K562 (cell line): ENCODE results near the gene GIT2. TPM values are rescaled to one million over a fixed set of nuclear protein-coding genes. Genes with fewer than 3 reads are reported as not detected.
A peak's percentile ranks its signal among the peaks of the same experiment; 100 is the strongest.

Experiments used
- ATAC-seq: fragments of 200-7000 bp; cut with Tn5 transposase; 3 replicates; pipeline ENCODE4 v1.9.1; 2020; ENCODE audit warnings: moderate library complexity
- BruUV-seq: library from RNA; stranded (reverse); fragments of 400-500 nt; replicated peaks from 2 replicates; lab custom pipeline; 2021; lab: Mats Ljungman, UMichigan
- CTCF ChIA-PET: fragments of 300-600 bp; formaldehyde crosslinking; extraction: SDS; loops from one replicate; lab custom pipeline; 2021; ENCODE audit warnings: low intra/inter-chr PET ratio; lab: Yijun Ruan, JAX
- POLR2A ChIA-PET: fragments of 300-600, 350-650 bp; sonication (Branson Sonifier 250); formaldehyde crosslinking; extraction: SDS; loops from one replicate; lab custom pipeline; 2021; ENCODE audit warnings: antibody characterized with exemption, inconsistent platforms; lab: Yijun Ruan, JAX
- DNase-seq, 4 experiments: peaks; one replicate each; pipeline versions ENCODE4 v3.0.0 to v3.0.0-alpha.2; 2011 to 2018; ENCODE audit warnings: low spot score in 3 of 4, mixed read lengths in 3 of 4; ENCODE audit errors: extremely low read depth in 1 of 4
- FAIRE-seq: peaks from 2 replicates; lab custom pipeline; 2011; peaks lifted over from hg19 to GRCh38; lab: Jason Lieb, UNC
- H2AFZ ChIP-seq: 2 replicates; pipeline ENCODE4 v1.6.0; 2011; ENCODE audit warnings: low read depth, low read length, control low read depth, inconsistent platforms
- H3K27ac ChIP-seq: fragments of 200-600 bp; 3 replicates; pipeline ENCODE4 v1.8.0; 2011; ENCODE audit warnings: low read depth, mild to moderate bottlenecking, control low read depth, inconsistent platforms, low read length, moderate library complexity, mixed read lengths; ENCODE audit errors: extremely low read depth
- H3K27me3 ChIP-seq, 2 experiments: fragments of 300-600 bp in 1 of 2; 2 replicates in 1 of 2; 3 replicates in 1 of 2; pipeline versions ENCODE4 v1.6.0 to v1.8.0; 2011; ENCODE audit warnings: inconsistent platforms in 2 of 2, low read length in 2 of 2, mild to moderate bottlenecking in 1 of 2, mixed read lengths in 1 of 2, moderate library complexity in 1 of 2; ENCODE audit not compliant: control insufficient read depth in 2 of 2, insufficient read depth in 2 of 2
- H3K36me3 ChIP-seq: fragments of 300-600 bp; 3 replicates; pipeline ENCODE4 v1.8.0; 2011; ENCODE audit warnings: mild to moderate bottlenecking, low read length, inconsistent platforms; ENCODE audit not compliant: control insufficient read depth, insufficient read depth
- H3K4me1 ChIP-seq, 2 experiments: fragments of 200-600 bp in 1 of 2; replicated peaks in 1 of 2; 2 replicates in 1 of 2; 3 replicates in 1 of 2; pipeline versions ENCODE4 v1.5.1 to v1.8.0; 2011; ENCODE audit warnings: inconsistent platforms in 2 of 2, low read length in 2 of 2, mild to moderate bottlenecking in 1 of 2, mixed read lengths in 1 of 2, moderate library complexity in 1 of 2; ENCODE audit not compliant: control insufficient read depth in 2 of 2, insufficient read depth in 2 of 2
- H3K4me2 ChIP-seq: 2 replicates; pipeline ENCODE4 v1.6.1; 2011; ENCODE audit warnings: low read length, control low read depth, inconsistent platforms, mixed read lengths; ENCODE audit not compliant: insufficient read depth
- H3K4me3 ChIP-seq: fragments of 200-600 bp; sonication (generic), shearing (Covaris generic); 2 replicates; pipeline ENCODE4 v1.5.1; 2016; ENCODE audit warnings: control low read depth, inconsistent platforms
- H3K79me2 ChIP-seq: fragments of 200-600 bp; 3 replicates; pipeline ENCODE4 v1.8.0; 2011; ENCODE audit warnings: low read length, inconsistent platforms; ENCODE audit not compliant: control insufficient read depth, insufficient read depth
- H3K9ac ChIP-seq, 2 experiments: 2 replicates each; pipeline versions ENCODE4 v1.6.0 to v1.6.1; 2011; ENCODE audit warnings: low read depth in 2 of 2, low read length in 2 of 2, control low read depth in 1 of 2, inconsistent platforms in 1 of 2, mild to moderate bottlenecking in 1 of 2, mixed read lengths in 1 of 2; ENCODE audit not compliant: insufficient read depth in 1 of 2
- H3K9me1 ChIP-seq: one replicate; pipeline ENCODE4 v1.6.0; 2011; ENCODE audit warnings: inconsistent platforms, mild to moderate bottlenecking, low read length, moderate library complexity; ENCODE audit not compliant: control insufficient read depth, insufficient read depth
- H3K9me3 ChIP-seq: replicated peaks from 2 replicates; pipeline ENCODE4 v1.5.1; 2011; ENCODE audit warnings: low read depth, low read length, inconsistent platforms; ENCODE audit not compliant: control insufficient read depth, insufficient read depth
- H4K20me1 ChIP-seq: replicated peaks from 2 replicates; pipeline ENCODE4 v1.6.1; 2011; ENCODE audit warnings: low read length, inconsistent platforms, mixed read lengths; ENCODE audit not compliant: control insufficient read depth, insufficient read depth
- ATF2 ChIP-seq: sonication (generic); formaldehyde crosslinking; IDR thresholded peaks from 2 replicates; pipeline ENCODE4 v1.8.1; 2022; ENCODE audit warnings: missing genetic modification reagents
- CBX3 ChIP-seq, 2 experiments: IDR thresholded peaks; 1 replicate in 1 of 2; 2 replicates in 1 of 2; pipeline ENCODE4 v1.6.1; 2012; ENCODE audit warnings: inconsistent platforms in 2 of 2, low read length in 2 of 2, borderline replicate concordance in 1 of 2, control low read depth in 1 of 2
- ESRRA ChIP-seq: fragments of 450-650 bp; IDR thresholded peaks from 2 replicates; pipeline ENCODE4 v1.6.1; 2014; ENCODE audit warnings: low read depth, mild to moderate bottlenecking, moderate library complexity, borderline replicate concordance
- GABPA ChIP-seq: fragments of 200-800 bp; sonication (Bioruptor generic); conservative IDR thresholded peaks from 2 replicates; pipeline ENCODE4 v1.6.1; 2016; ENCODE audit warnings: low read depth, missing genetic modification characterization, missing compliant biosample characterization
- GABPB1 ChIP-seq: sonication (generic); formaldehyde crosslinking; IDR thresholded peaks from 2 replicates; pipeline ENCODE4 v1.8.0; 2022; ENCODE audit warnings: mild to moderate bottlenecking, missing genetic modification reagents
- HSF4 ChIP-seq: fragments of 250-450 bp; sonication (Bioruptor Pico); IDR thresholded peaks from 2 replicates; pipeline ENCODE4 v2.1.2; 2022; ENCODE audit warnings: mild to moderate bottlenecking, moderate library complexity, borderline replicate concordance
- KDM4B ChIP-seq, 2 experiments: fragments of 450-650 bp in 1 of 2; sonication (generic) in 1 of 2; IDR thresholded peaks; 2 replicates each; pipeline ENCODE4 v1.6.1; 2016 to 2017; ENCODE audit warnings: borderline replicate concordance in 2 of 2, antibody characterized with exemption in 1 of 2, low read depth in 1 of 2, mild to moderate bottlenecking in 1 of 2
- L3MBTL2 ChIP-seq: fragments of 450-650 bp; IDR thresholded peaks from 2 replicates; pipeline ENCODE4 v1.6.1; 2016; ENCODE audit warnings: mild to moderate bottlenecking, moderate library complexity
- NFE2L1 ChIP-seq: fragments of 450-650 bp; IDR thresholded peaks from 2 replicates; pipeline ENCODE4 v1.6.1; 2016; ENCODE audit warnings: missing genetic modification characterization, low read depth, mild to moderate bottlenecking, missing compliant biosample characterization, moderate library complexity, borderline replicate concordance
- PHB2 ChIP-seq: fragments of 450-650 bp; IDR thresholded peaks from 2 replicates; pipeline ENCODE4 v1.6.1; 2017; ENCODE audit warnings: low read depth
- ZBTB8A ChIP-seq: fragments of 450-650 bp; IDR thresholded peaks from 2 replicates; pipeline ENCODE4 v1.6.1; 2018; ENCODE audit warnings: mild to moderate bottlenecking, moderate library complexity; ENCODE audit not compliant: partially characterized antibody
- ZNF274 ChIP-seq: IDR thresholded peaks from 2 replicates; pipeline ENCODE4 v1.6.1; 2011; ENCODE audit warnings: low read depth, mild to moderate bottlenecking, low read length, moderate library complexity, borderline replicate concordance
- ZNF830 ChIP-seq: fragments of 250-450 bp; sonication (Bioruptor Pico); IDR thresholded peaks from 2 replicates; pipeline ENCODE4 v1.5.0; 2021; ENCODE audit warnings: mild to moderate bottlenecking
- WGBS: fragments of 100-300 bp; shearing (Covaris generic); methylation state at CpG from one replicate; pipeline ENCODE4 v1.1.6; 2016; ENCODE audit warnings: low coverage, mixed read lengths; ENCODE audit not compliant: insufficient coverage; ENCODE audit errors: missing lambda C conversion rate; 5-methylcytosine and 5-hydroxymethylcytosine counted together
- in situ Hi-C: fragments of 300-500 bp; cut with MboI; formaldehyde crosslinking; loops from 4 replicates; pipeline ENCODE4 v1.15.0; 2018; ENCODE audit warnings: inconsistent platforms, mixed read lengths
- intact Hi-C: fragments of 100-400 bp; cut with micrococcal nuclease; formaldehyde crosslinking; loops from 2 replicates; pipeline ENCODE4 v1.14.2; 2022
- polyA plus RNA-seq, 8 experiments: library from polyadenylated mRNA; depleted of rRNA in 4 of 8; stranded (reverse) in 5 of 8; unstranded in 3 of 8; fragments of >200 nt; fragmentation: Nextera tagmentation in 2 of 8; fragmentation: Illumina TruSeq in 1 of 8; extraction: Ambion mirVana in 2 of 8; extraction: Trizol in 1 of 8; gene quantifications; 2 replicates each; pipeline versions ENCODE4 v1.2.1 to v1.2.3, GENCODE V29; 2011 to 2014; ENCODE audit warnings: inconsistent platforms in 1 of 8, missing spikeins in 1 of 8
- total RNA-seq, 7 experiments: library from RNA; depleted of rRNA in 6 of 7; stranded (reverse); fragments of >200 nt in 6 of 7; fragmentation: Illumina TruSeq in 2 of 7; extraction: Trizol in 2 of 7; gene quantifications; 2 replicates each; pipeline versions ENCODE4 v1.2.1 to v1.2.3, GENCODE V29; 2011 to 2021; ENCODE audit warnings: low replicate concordance in 1 of 7

GIT2 gene
- total and polyA plus RNA-seq, 9 of the 15 experiments (the other 6 are each of a cell fraction or from before 2014, with no cell fraction given) = 4.0 to 30.4 (median 23.5) TPM

GRCh38 chr12:109880938-109881337 lies 115.2 kb downstream of the GIT2 start:
- in situ Hi-C loops (no loop called here), intact Hi-C loops (loop anchor here (1.0 kb wide), 1 partner anchor 28 kb away; no protein-coding TSS in a partner anchor)
- Histone ChIP-seq H4K20me1 (no peaks in the 10 kb centered on the region; the same call in 1 of the 2 replicates), H3K4me3 (peak overlapping the region; percentile 64), H3K4me2 (peak overlapping the region; percentile 83), H3K9me1 (no peaks in the 10 kb centered on the region), H3K79me2 (no peaks in the 10 kb centered on the region), H3K27ac (no peak overlapping the region), H3K9ac (peak overlapping the region; percentile 36 to 88; a peak in 2 of 4 replicates), H3K9me3 (no peaks in the 10 kb centered on the region), H3K27me3 (peaks cover 31 to 38% of the 10 kb centered on the region in 2 experiments), H3K4me1 (peaks cover 5 to 18% of the 10 kb centered on the region in 2 experiments; a peak in 4 of 5 replicates), H2AFZ (peak overlapping the region; percentile 88), H3K36me3 (no peaks in the 10 kb centered on the region)
- TF ChIP-seq ZNF830 (CRISPR knock-in tag) (no peak), ESRRA (no peak), PHB2 (no peak), GABPA (tag) (no peak), GABPB1 (no peak), ZNF274 (no peak), CBX3 (IDR thresholded peaks at IDR 0.05; ENCODE audit: borderline replicate concordance in 1 of 2, low read length in 2 of 2) (no peak), L3MBTL2 (no peak), ATF2 (no peak), HSF4 (CRISPR knock-in tag) (no peak), KDM4B (IDR thresholded peaks at IDR 0.05; ENCODE audit: borderline replicate concordance in 2 of 2, low read depth in 1 of 2) (no peak), NFE2L1 (tag) (no peak), ZBTB8A (no peak)
- DNase-seq (no peak), ATAC-seq (no peak; the same call in 2 of the 3 replicates), FAIRE-seq (no peak)
- CTCF ChIA-PET = interaction anchor here (0.7 to 2.5 kb wide), 3 partner anchors 22 to 76 kb away, joined by 5 to 16 read pairs (median 11); no protein-coding TSS in a partner anchor
- BruUV-seq = no TSS peak
- WGBS = 1% methylated on average over 9 of the region's 9 CpGs
- POLR2A ChIA-PET = no interaction called here
